Osteocyte (in vitro differentiated cells): ENCODE data around the gene IGF2BP1. TPM values are rescaled to one million over a fixed set of nuclear protein-coding genes. Genes with fewer than 3 reads are reported as not detected.

ENCODE experiments used
- DNase-seq: peaks from one replicate; pipeline ENCODE4 v3.0.0; 2021; ENCODE audit warnings: mixed read lengths; ENCODE audit not compliant: unreplicated experiment; ENCODE audit errors: extremely low spot score
- H3K27ac Mint-ChIP-seq: one replicate; pipeline ENCODE4 v1.8.0; 2021; ENCODE audit warnings: mild to moderate bottlenecking, mixed read lengths; ENCODE audit not compliant: unreplicated experiment
- H3K27me3 Mint-ChIP-seq: one replicate; pipeline ENCODE4 v1.8.0; 2021; ENCODE audit warnings: mixed read lengths; ENCODE audit not compliant: unreplicated experiment
- H3K36me3 Mint-ChIP-seq: one replicate; pipeline ENCODE4 v1.8.0; 2021; ENCODE audit warnings: mixed read lengths; ENCODE audit not compliant: unreplicated experiment
- H3K4me1 Mint-ChIP-seq: one replicate; pipeline ENCODE4 v1.8.0; 2021; ENCODE audit warnings: mixed read lengths; ENCODE audit not compliant: unreplicated experiment
- H3K4me3 Mint-ChIP-seq: one replicate; pipeline ENCODE4 v1.8.0; 2021; ENCODE audit warnings: mild to moderate bottlenecking, moderate library complexity, mixed read lengths; ENCODE audit not compliant: unreplicated experiment
- H3K9me3 Mint-ChIP-seq: one replicate; pipeline ENCODE4 v1.8.0; 2021; ENCODE audit warnings: mixed read lengths; ENCODE audit not compliant: unreplicated experiment
- CTCF ChIP-seq: fragments of 200-600 bp; sonication (generic); IDR thresholded peaks from 2 replicates; pipeline ENCODE4 v1.5.0; 2021; ENCODE audit warnings: antibody characterized with exemption, mild to moderate bottlenecking, moderate library complexity
- total RNA-seq: library from RNA; stranded (reverse); gene quantifications from 2 replicates; pipeline ENCODE4 v1.2.1, GENCODE V29; 2021

IGF2BP1 gene
- total RNA-seq, 1 donor from 2014 or later: 47.6 TPM

GRCh38 chr17:49071106-49071505 is 73.9 kb downstream of the IGF2BP1 start:
- no peaks in the 10 kb centered on the region for H3K36me3 Mint-ChIP-seq
- no peaks in the 10 kb centered on the region for H3K9me3 Mint-ChIP-seq
- no peak overlapping the region for H3K4me3 Mint-ChIP-seq
- no peak for TF ChIP-seq CTCF
- no peak overlapping the region for H3K27ac Mint-ChIP-seq
- peaks cover 2% of the 10 kb centered on the region for H3K27me3 Mint-ChIP-seq
- DNase-seq: no peak
- H3K4me1 Mint-ChIP-seq: peaks cover 17% of the 10 kb centered on the region

GRCh38 chr17:49074851-49075540 is 77.8 kb downstream of the IGF2BP1 start:
- no peak for TF ChIP-seq CTCF
- DNase-seq: no peak

DNA sequence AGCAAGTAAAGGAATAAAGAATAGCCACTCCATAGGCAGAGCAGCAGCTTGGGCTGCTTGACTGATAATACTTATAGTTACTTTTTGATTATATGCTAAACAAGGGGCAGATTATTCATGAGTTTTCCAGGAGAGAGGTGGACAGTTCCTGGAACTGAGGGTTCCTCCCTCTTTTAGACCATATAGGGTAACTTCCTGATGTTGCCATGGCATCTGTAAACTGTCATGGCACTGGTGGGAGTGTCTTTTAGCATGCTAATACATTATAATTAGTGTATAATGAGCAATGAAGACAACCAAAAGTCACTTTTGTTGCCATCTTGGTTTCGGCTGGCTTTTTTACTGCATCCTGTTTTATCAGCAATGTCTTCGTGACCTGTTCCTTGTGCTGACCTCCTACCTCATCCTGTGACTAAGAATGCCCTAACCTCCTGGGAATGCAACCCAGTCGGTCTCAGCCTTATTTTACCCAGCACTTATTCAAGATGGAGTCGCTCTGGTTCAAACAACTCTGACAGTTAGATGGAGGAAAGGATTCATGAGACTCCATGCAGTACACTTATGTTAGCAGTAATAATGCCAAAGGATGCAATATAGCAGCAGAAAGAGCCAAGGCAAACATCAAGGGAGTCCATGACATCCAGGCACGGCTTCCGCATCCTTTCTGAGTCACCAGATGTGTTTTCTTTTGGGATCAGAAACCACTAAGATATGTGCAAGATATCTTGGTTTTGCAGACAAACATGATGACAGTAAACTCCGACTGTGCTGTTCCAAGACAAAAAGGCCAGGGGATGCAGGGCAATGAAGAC is 79.6 kb downstream of the IGF2BP1 start:
- no peaks in the 10 kb centered on the region for H3K9me3 Mint-ChIP-seq
- DNase-seq: no peak
- no peak overlapping the region for H3K4me3 Mint-ChIP-seq
- TF ChIP-seq CTCF: no peak
- H3K36me3 Mint-ChIP-seq: no peaks in the 10 kb centered on the region
- H3K27me3 Mint-ChIP-seq: peaks cover 10% of the 10 kb centered on the region
- no peak overlapping the region for H3K27ac Mint-ChIP-seq
- H3K4me1 Mint-ChIP-seq: peaks cover 20% of the 10 kb centered on the region

More at GRCh38 chr17:49074851-49075540, 77.8 kb downstream of the IGF2BP1 start:
- no peaks in the 10 kb centered on the region for H3K36me3 Mint-ChIP-seq
- H3K27me3 Mint-ChIP-seq: peaks cover 9% of the 10 kb centered on the region
- no peak overlapping the region for H3K4me3 Mint-ChIP-seq
- H3K9me3 Mint-ChIP-seq: no peaks in the 10 kb centered on the region
- peaks cover 24% of the 10 kb centered on the region for H3K4me1 Mint-ChIP-seq
- no peak overlapping the region for H3K27ac Mint-ChIP-seq

DNA sequence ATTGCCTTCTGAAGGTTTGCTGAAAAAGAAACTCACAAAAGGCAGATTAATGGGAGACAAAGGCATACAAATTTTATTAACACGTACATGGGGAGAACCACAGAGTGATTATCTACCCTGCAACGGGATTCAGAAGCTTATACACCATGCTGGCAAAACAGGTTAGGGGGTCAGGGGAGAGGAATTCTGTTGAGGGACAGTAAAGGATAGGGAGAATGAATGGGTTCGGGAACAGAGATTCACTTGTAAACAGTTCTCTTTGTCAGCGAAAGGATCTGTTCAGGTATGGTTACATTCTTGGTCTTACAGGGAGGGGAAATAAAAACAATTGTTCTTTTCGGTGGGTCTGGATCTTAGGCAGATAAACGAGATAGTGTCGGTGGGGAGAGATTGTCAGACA is 81.1 kb downstream of the IGF2BP1 start:
- no peak for DNase-seq
- peaks cover 20% of the 10 kb centered on the region for H3K4me1 Mint-ChIP-seq
- H3K4me3 Mint-ChIP-seq: no peak overlapping the region
- no peak overlapping the region for H3K27ac Mint-ChIP-seq
- H3K27me3 Mint-ChIP-seq: peaks cover 19% of the 10 kb centered on the region
- H3K36me3 Mint-ChIP-seq: no peaks in the 10 kb centered on the region
- no peaks in the 10 kb centered on the region for H3K9me3 Mint-ChIP-seq
- no peak for TF ChIP-seq CTCF
